H9 (cell line): ENCODE measurements around the gene KAT2B. TPM values are rescaled to one million over a fixed set of nuclear protein-coding genes. Genes with fewer than 3 reads are reported as not detected.

ENCODE experiments used
- DNase-seq: peaks from one replicate; pipeline ENCODE4 v3.0.0-alpha.2; 2017
- H2AFZ ChIP-seq: one replicate; pipeline ENCODE4 v1.6.1; 2013; ENCODE audit warnings: mild to moderate bottlenecking, low read length, control low read depth, moderate library complexity
- H2AK5ac ChIP-seq: 2 replicates; pipeline ENCODE4 v1.6.1; 2013; ENCODE audit warnings: low read length, control low read depth, mixed read lengths; ENCODE audit not compliant: insufficient read length
- H2BK120ac ChIP-seq: one replicate; pipeline ENCODE4 v1.6.1; 2013; ENCODE audit warnings: low read depth, mild to moderate bottlenecking, low read length, control low read depth, inconsistent platforms; ENCODE audit not compliant: poor library complexity, severe bottlenecking
- H2BK12ac ChIP-seq: 2 replicates; pipeline ENCODE4 v1.6.1; 2013; ENCODE audit warnings: low read length, control low read depth, mixed read lengths, low read depth; ENCODE audit not compliant: insufficient read length
- H2BK15ac ChIP-seq: 2 replicates; pipeline ENCODE4 v1.6.1; 2013; ENCODE audit warnings: low read depth, low read length, control low read depth
- H2BK20ac ChIP-seq: one replicate; pipeline ENCODE4 v1.6.1; 2013; ENCODE audit warnings: low read depth, mild to moderate bottlenecking, low read length, control low read depth, inconsistent platforms; ENCODE audit not compliant: poor library complexity, severe bottlenecking
- H2BK5ac ChIP-seq: 2 replicates; pipeline ENCODE4 v1.6.1; 2013; ENCODE audit warnings: low read length, control low read depth, mixed read lengths; ENCODE audit not compliant: insufficient read length
- H3K14ac ChIP-seq: 2 replicates; pipeline ENCODE4 v1.6.1; 2013; ENCODE audit warnings: low read length, control low read depth; ENCODE audit not compliant: insufficient read depth
- H3K18ac ChIP-seq: 2 replicates; pipeline ENCODE4 v1.6.1; 2013; ENCODE audit warnings: low read depth, mild to moderate bottlenecking, mixed read lengths, low read length, control low read depth; ENCODE audit not compliant: insufficient read length
- H3K23ac ChIP-seq: 2 replicates; pipeline ENCODE4 v1.6.1; 2013; ENCODE audit warnings: low read length, control low read depth, mixed read lengths, low read depth; ENCODE audit not compliant: insufficient read length
- H3K23me2 ChIP-seq: 2 replicates; pipeline ENCODE4 v1.6.1; 2013; ENCODE audit warnings: low read depth, mild to moderate bottlenecking, mixed read lengths, low read length, control low read depth; ENCODE audit not compliant: insufficient read length, poor library complexity, severe bottlenecking
- H3K27ac ChIP-seq: 2 replicates; pipeline ENCODE4 v1.5.1; 2013; ENCODE audit warnings: low read length, control low read depth, mixed read lengths, low read depth; ENCODE audit not compliant: insufficient read length
- H3K27me3 ChIP-seq: 2 replicates; pipeline ENCODE4 v1.6.1; 2013; ENCODE audit warnings: low read length, control low read depth, inconsistent platforms; ENCODE audit not compliant: insufficient read depth
- H3K4ac ChIP-seq: 2 replicates; pipeline ENCODE4 v1.6.1; 2013; ENCODE audit warnings: low read depth, mild to moderate bottlenecking, control low read depth, inconsistent platforms, low read length, moderate library complexity
- H3K4me1 ChIP-seq: 2 replicates; pipeline ENCODE4 v1.6.1; 2013; ENCODE audit warnings: low read length, control low read depth, inconsistent platforms; ENCODE audit not compliant: insufficient read depth
- H3K4me2 ChIP-seq: 2 replicates; pipeline ENCODE4 v1.6.1; 2013; ENCODE audit warnings: low read length, control low read depth, mixed read lengths; ENCODE audit not compliant: insufficient read length, insufficient read depth
- H3K56ac ChIP-seq: 2 replicates; pipeline ENCODE4 v1.6.1; 2013; ENCODE audit warnings: low read depth, mild to moderate bottlenecking, mixed read lengths, low read length, control low read depth; ENCODE audit not compliant: insufficient read length
- H3K79me1 ChIP-seq: 2 replicates; pipeline ENCODE4 v1.6.1; 2013; ENCODE audit warnings: low read depth, mild to moderate bottlenecking, moderate library complexity, low read length, control low read depth, inconsistent platforms; ENCODE audit not compliant: insufficient read depth, poor library complexity, severe bottlenecking
- H3K79me2 ChIP-seq: 2 replicates; pipeline ENCODE4 v1.6.1; 2013; ENCODE audit warnings: low read length, control low read depth, inconsistent platforms; ENCODE audit not compliant: insufficient read depth
- H3K9ac ChIP-seq: 2 replicates; pipeline ENCODE4 v1.6.1; 2013; ENCODE audit warnings: low read length, control low read depth, mixed read lengths; ENCODE audit not compliant: insufficient read length; ENCODE audit errors: extremely low read depth
- H3K9me3 ChIP-seq: one replicate; pipeline ENCODE4 v1.6.1; 2013; ENCODE audit warnings: low read depth, low read length, inconsistent platforms; ENCODE audit not compliant: control insufficient read depth
- H3T11ph ChIP-seq: one replicate; pipeline ENCODE4 v1.6.1; 2013; ENCODE audit warnings: mild to moderate bottlenecking, low read length, control low read depth, inconsistent platforms
- H4K20me1 ChIP-seq: one replicate; pipeline ENCODE4 v1.6.1; 2013; ENCODE audit not compliant: control insufficient read depth, insufficient read length, insufficient read depth
- H4K5ac ChIP-seq: 2 replicates; pipeline ENCODE4 v1.6.1; 2013; ENCODE audit warnings: low read depth, mild to moderate bottlenecking, mixed read lengths, low read length, control low read depth; ENCODE audit not compliant: insufficient read length
- H4K8ac ChIP-seq: replicated peaks from 2 replicates; pipeline ENCODE4 v1.6.1; 2013; ENCODE audit warnings: low read length, control low read depth, mixed read lengths, low read depth; ENCODE audit not compliant: insufficient read length
- H4K91ac ChIP-seq: 2 replicates; pipeline ENCODE4 v1.6.1; 2013; ENCODE audit warnings: low read depth, mild to moderate bottlenecking, moderate library complexity, mixed read lengths, low read length, control low read depth; ENCODE audit not compliant: insufficient read length
- H3K27ac Mint-ChIP-seq, 3 experiments: 2 replicates in 2 of 3; 3 replicates in 1 of 3; pipeline ENCODE4 v1.8.0; 2020 to 2021; ENCODE audit warnings: mixed read lengths in 3 of 3, mild to moderate bottlenecking in 1 of 3, moderate library complexity in 1 of 3
- H3K27me3 Mint-ChIP-seq: 2 replicates; pipeline ENCODE4 v1.8.0; 2021; ENCODE audit warnings: low read depth, mild to moderate bottlenecking, moderate library complexity, mixed read lengths
- H3K36me3 Mint-ChIP-seq, 3 experiments: 2 replicates in 2 of 3; 3 replicates in 1 of 3; pipeline ENCODE4 v1.8.0; 2020 to 2021; ENCODE audit warnings: low read depth in 3 of 3, mixed read lengths in 3 of 3; ENCODE audit not compliant: insufficient read depth in 1 of 3
- H3K4me1 Mint-ChIP-seq, 2 experiments: 2 replicates each; pipeline ENCODE4 v1.8.0; 2020; ENCODE audit warnings: mixed read lengths in 2 of 2
- H3K4me3 Mint-ChIP-seq, 2 experiments: 2 replicates in 1 of 2; 3 replicates in 1 of 2; pipeline ENCODE4 v1.8.0; 2020 to 2021; ENCODE audit warnings: mild to moderate bottlenecking in 2 of 2, mixed read lengths in 2 of 2, moderate library complexity in 1 of 2
- H3K9me3 Mint-ChIP-seq, 2 experiments: 2 replicates in 1 of 2; 3 replicates in 1 of 2; pipeline ENCODE4 v1.8.0; 2020; ENCODE audit warnings: mild to moderate bottlenecking in 2 of 2, mixed read lengths in 2 of 2, moderate library complexity in 1 of 2
- WGBS: extraction: QIAGEN DNeasy Blood & Tissue Kit; methylation state at CpG from one replicate; pipeline ENCODE4 v1.1.7; 2013; ENCODE audit warnings: missing lambda C conversion rate, low lambda C conversion rate, mixed read lengths; ENCODE audit not compliant: insufficient read length; ENCODE audit errors: extremely low coverage; 5-methylcytosine and 5-hydroxymethylcytosine counted together
- total RNA-seq: library from RNA; stranded (reverse); gene quantifications from 2 replicates; pipeline ENCODE4 v1.2.1, GENCODE V29; 2021
- TF ChIP-seq, protein P1 (sequence below): fragments of 200-600 bp; sonication (generic); conservative IDR thresholded peaks from 3 replicates; pipeline ENCODE4 v1.8.0; 2021; ENCODE audit warnings: antibody characterized with exemption, mild to moderate bottlenecking

KAT2B gene
- total RNA-seq, 1 experiment from 2014 or later = 6.3 TPM

GRCh38 chr3:20123131-20123652 is 82.9 kb downstream of the KAT2B start:
- H4K20me1 ChIP-seq = no peaks in the 10 kb centered on the region
- no peaks in the 10 kb centered on the region for H3K27me3 ChIP-seq
- no peak overlapping the region for H3K14ac ChIP-seq
- no peak overlapping the region for H3T11ph ChIP-seq
- no peaks in the 10 kb centered on the region for H3K27me3 Mint-ChIP-seq
- H2BK120ac ChIP-seq = no peak overlapping the region
- no peak overlapping the region for H4K5ac ChIP-seq
- H3K27ac ChIP-seq = no peak overlapping the region
- H3K4me3 Mint-ChIP-seq = no peak overlapping the region
- no peak overlapping the region for H2AK5ac ChIP-seq
- H3K23me2 ChIP-seq = no peaks in the 10 kb centered on the region
- WGBS = no CpG with 5 or more reads among the region's 2 CpGs
- H3K9ac ChIP-seq = no peak overlapping the region
- H3K9me3 Mint-ChIP-seq = no peaks in the 10 kb centered on the region
- H3K9me3 ChIP-seq = no peaks in the 10 kb centered on the region
- TF ChIP-seq, protein P1, sequence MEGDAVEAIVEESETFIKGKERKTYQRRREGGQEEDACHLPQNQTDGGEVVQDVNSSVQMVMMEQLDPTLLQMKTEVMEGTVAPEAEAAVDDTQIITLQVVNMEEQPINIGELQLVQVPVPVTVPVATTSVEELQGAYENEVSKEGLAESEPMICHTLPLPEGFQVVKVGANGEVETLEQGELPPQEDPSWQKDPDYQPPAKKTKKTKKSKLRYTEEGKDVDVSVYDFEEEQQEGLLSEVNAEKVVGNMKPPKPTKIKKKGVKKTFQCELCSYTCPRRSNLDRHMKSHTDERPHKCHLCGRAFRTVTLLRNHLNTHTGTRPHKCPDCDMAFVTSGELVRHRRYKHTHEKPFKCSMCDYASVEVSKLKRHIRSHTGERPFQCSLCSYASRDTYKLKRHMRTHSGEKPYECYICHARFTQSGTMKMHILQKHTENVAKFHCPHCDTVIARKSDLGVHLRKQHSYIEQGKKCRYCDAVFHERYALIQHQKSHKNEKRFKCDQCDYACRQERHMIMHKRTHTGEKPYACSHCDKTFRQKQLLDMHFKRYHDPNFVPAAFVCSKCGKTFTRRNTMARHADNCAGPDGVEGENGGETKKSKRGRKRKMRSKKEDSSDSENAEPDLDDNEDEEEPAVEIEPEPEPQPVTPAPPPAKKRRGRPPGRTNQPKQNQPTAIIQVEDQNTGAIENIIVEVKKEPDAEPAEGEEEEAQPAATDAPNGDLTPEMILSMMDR = no peak
- H4K91ac ChIP-seq = no peak overlapping the region
- H3K23ac ChIP-seq = no peak overlapping the region
- no peak overlapping the region for H3K4me2 ChIP-seq
- no peak for DNase-seq
- no peak overlapping the region for H3K56ac ChIP-seq
- H2BK15ac ChIP-seq = no peak overlapping the region
- H2BK5ac ChIP-seq = no peak overlapping the region
- no peak overlapping the region for H3K4ac ChIP-seq
- no peaks in the 10 kb centered on the region for H3K4me1 Mint-ChIP-seq
- peaks cover 0 to 3% (median 0%) of the 10 kb centered on the region in 3 experiments; a peak in 2 of 7 replicates for H3K36me3 Mint-ChIP-seq
- H2BK12ac ChIP-seq = no peak overlapping the region
- no peak overlapping the region for H4K8ac ChIP-seq
- no peak overlapping the region for H2BK20ac ChIP-seq
- H3K18ac ChIP-seq = no peak overlapping the region
- H3K79me2 ChIP-seq = no peaks in the 10 kb centered on the region
- no peaks in the 10 kb centered on the region for H3K4me1 ChIP-seq
- no peak overlapping the region for H2AFZ ChIP-seq
- no peak overlapping the region for H3K27ac Mint-ChIP-seq
- H3K79me1 ChIP-seq = no peaks in the 10 kb centered on the region
